GM12872 (cell line): ENCODE measurements around the gene BAIAP2L1.

Experiments
- CTCF ChIP-seq: IDR thresholded peaks from 3 replicates; pipeline ENCODE4 v1.5.1; 2011; ENCODE audit warnings: low read depth, mild to moderate bottlenecking, low read length, moderate library complexity; ENCODE audit not compliant: insufficient read depth

The BAIAP2L1 gene

GRCh38 chr7:98358706-98359105 is 42.2 kb downstream of the BAIAP2L1 start:
- TF ChIP-seq CTCF: no peak

- TF ChIP-seq CTCF: no peak
These were observed 43.1 kb downstream of the BAIAP2L1 start for GRCh38 chr7:98357751-98358161.

GRCh38 chr7:98355250-98355538 is 45.7 kb downstream of the BAIAP2L1 start:
- TF ChIP-seq CTCF: no peak

- no peak for TF ChIP-seq CTCF
These were observed 46.2 kb downstream of the BAIAP2L1 start for GRCh38 chr7:98354511-98355249.

GRCh38 chr7:98354052-98354451 is 46.8 kb downstream of the BAIAP2L1 start:
- TF ChIP-seq CTCF: no peak

- no peak for TF ChIP-seq CTCF
These were observed 48.3 kb downstream of the BAIAP2L1 start for GRCh38 chr7:98352621-98353020.

GRCh38 chr7:98351136-98351535 is 49.8 kb downstream of the BAIAP2L1 start:
- no peak for TF ChIP-seq CTCF
